ENCODE measurements around the gene ZNF362. TPM values are rescaled to one million over a fixed set of nuclear protein-coding genes. Genes with fewer than 3 reads are reported as not detected.
A peak's percentile ranks its signal among the peaks of the same experiment; 100 is the strongest.

Gene ZNF362
- total RNA-seq, 1 experiment from 2014 or later = 11.1 TPM

DNA sequence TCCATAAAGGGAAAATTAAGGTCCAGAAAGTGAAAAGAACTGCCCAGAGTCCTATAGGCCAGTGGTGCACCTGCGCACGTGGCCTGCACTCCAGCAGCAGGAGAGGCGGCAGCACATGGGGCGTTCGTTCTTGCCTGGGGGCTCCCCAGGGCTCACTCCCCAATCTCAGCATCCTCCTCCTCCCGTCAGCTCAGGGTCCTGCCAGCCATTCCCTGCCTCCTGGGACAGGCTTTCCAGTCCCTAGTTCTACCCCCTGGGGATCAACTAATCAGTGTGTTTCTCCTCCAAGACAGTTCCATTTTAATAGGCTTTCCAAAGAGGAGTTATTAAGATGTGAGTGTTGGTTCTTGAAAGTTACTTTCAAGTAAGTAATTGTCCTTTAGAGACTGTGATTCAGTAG is 65.8 kb downstream of the ZNF362 start:
- RAD21 ChIA-PET (ENCODE audit: low non-redundant PET in 1 of 2, low total read pairs in 2 of 2, uncharacterized antibody in 2 of 2, unreplicated experiment in 2 of 2) = no interaction called here
- Histone ChIP-seq H3K4me1 (ENCODE audit: control insufficient read depth in 1 of 2, insufficient read depth in 2 of 2, low read length in 2 of 2) (no peaks in the 10 kb centered on the region), H3K9me2 (ENCODE audit: insufficient read depth) (no peaks in the 10 kb centered on the region), H3K4me2 (ENCODE audit: low read length) (no peak overlapping the region), H3K9me3 (ENCODE audit: control insufficient read depth in 1 of 2, insufficient read depth in 1 of 2, low read depth in 1 of 2, low read length in 2 of 2) (no peaks in the 10 kb centered on the region), H3K27me3 (ENCODE audit: insufficient read depth, low read length) (no peaks in the 10 kb centered on the region), H2AFZ (ENCODE audit: low read depth, low read length, poor library complexity, severe bottlenecking) (no peak overlapping the region), H3K36me3 (ENCODE audit: control insufficient read depth in 1 of 2, insufficient read depth in 2 of 2, low read length in 2 of 2) (peaks cover 38 to 42% of the 10 kb centered on the region in 2 experiments), H3K9ac (ENCODE audit: low read length) (no peak overlapping the region), H4K20me1 (ENCODE audit: insufficient read depth) (no peaks in the 10 kb centered on the region), H3K4me3 (replicated peaks in 1 of 2; ENCODE audit: low read depth in 1 of 2, low read length in 2 of 2) (no peak overlapping the region), H3K79me2 (ENCODE audit: insufficient read depth, low read length) (no peaks in the 10 kb centered on the region), H3K27ac (ENCODE audit: low read depth, low read length) (no peak overlapping the region)
- no peak for ATAC-seq
- TF ChIP-seq ELF1 (IDR thresholded peaks at IDR 0.05; ENCODE audit: borderline replicate concordance, low read depth) (no peak), JUND (IDR thresholded peaks at IDR 0.05) (peak; percentile 15; the same call in 1 of the 2 replicates), EZH2phosphoT487 (IDR thresholded peaks at IDR 0.05; ENCODE audit: borderline replicate concordance) (no peak), SIN3A (IDR thresholded peaks at IDR 0.05; ENCODE audit: low read depth) (no peak), TCF7L2 (IDR thresholded peaks at IDR 0.05; ENCODE audit: borderline replicate concordance, extremely low read depth, insufficient read depth, insufficient read length) (no peak), ZNF274 (IDR thresholded peaks at IDR 0.05; ENCODE audit: low read depth, low read length) (no peak), EGR1 (IDR thresholded peaks at IDR 0.05; ENCODE audit: low read depth) (no peak), FOSL1 (IDR thresholded peaks at IDR 0.05; ENCODE audit: low read depth) (no peak), POLR2AphosphoS5 (IDR thresholded peaks at IDR 0.05; ENCODE audit: low read depth, low read length) (peak; percentile 44)
- TF ChIP-seq, protein P1, sequence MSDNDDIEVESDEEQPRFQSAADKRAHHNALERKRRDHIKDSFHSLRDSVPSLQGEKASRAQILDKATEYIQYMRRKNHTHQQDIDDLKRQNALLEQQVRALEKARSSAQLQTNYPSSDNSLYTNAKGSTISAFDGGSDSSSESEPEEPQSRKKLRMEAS (IDR thresholded peaks at IDR 0.05) = no peak
- TF ChIP-seq, protein P2, sequence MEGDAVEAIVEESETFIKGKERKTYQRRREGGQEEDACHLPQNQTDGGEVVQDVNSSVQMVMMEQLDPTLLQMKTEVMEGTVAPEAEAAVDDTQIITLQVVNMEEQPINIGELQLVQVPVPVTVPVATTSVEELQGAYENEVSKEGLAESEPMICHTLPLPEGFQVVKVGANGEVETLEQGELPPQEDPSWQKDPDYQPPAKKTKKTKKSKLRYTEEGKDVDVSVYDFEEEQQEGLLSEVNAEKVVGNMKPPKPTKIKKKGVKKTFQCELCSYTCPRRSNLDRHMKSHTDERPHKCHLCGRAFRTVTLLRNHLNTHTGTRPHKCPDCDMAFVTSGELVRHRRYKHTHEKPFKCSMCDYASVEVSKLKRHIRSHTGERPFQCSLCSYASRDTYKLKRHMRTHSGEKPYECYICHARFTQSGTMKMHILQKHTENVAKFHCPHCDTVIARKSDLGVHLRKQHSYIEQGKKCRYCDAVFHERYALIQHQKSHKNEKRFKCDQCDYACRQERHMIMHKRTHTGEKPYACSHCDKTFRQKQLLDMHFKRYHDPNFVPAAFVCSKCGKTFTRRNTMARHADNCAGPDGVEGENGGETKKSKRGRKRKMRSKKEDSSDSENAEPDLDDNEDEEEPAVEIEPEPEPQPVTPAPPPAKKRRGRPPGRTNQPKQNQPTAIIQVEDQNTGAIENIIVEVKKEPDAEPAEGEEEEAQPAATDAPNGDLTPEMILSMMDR (IDR thresholded peaks at IDR 0.05 in 2 of 3, conservative IDR thresholded peaks at IDR 0.05 in 1 of 3; ENCODE audit: borderline replicate concordance in 1 of 3, insufficient read depth in 1 of 3, low read depth in 2 of 3, low read length in 2 of 3) = no peak
- TF ChIP-seq, protein P3, sequence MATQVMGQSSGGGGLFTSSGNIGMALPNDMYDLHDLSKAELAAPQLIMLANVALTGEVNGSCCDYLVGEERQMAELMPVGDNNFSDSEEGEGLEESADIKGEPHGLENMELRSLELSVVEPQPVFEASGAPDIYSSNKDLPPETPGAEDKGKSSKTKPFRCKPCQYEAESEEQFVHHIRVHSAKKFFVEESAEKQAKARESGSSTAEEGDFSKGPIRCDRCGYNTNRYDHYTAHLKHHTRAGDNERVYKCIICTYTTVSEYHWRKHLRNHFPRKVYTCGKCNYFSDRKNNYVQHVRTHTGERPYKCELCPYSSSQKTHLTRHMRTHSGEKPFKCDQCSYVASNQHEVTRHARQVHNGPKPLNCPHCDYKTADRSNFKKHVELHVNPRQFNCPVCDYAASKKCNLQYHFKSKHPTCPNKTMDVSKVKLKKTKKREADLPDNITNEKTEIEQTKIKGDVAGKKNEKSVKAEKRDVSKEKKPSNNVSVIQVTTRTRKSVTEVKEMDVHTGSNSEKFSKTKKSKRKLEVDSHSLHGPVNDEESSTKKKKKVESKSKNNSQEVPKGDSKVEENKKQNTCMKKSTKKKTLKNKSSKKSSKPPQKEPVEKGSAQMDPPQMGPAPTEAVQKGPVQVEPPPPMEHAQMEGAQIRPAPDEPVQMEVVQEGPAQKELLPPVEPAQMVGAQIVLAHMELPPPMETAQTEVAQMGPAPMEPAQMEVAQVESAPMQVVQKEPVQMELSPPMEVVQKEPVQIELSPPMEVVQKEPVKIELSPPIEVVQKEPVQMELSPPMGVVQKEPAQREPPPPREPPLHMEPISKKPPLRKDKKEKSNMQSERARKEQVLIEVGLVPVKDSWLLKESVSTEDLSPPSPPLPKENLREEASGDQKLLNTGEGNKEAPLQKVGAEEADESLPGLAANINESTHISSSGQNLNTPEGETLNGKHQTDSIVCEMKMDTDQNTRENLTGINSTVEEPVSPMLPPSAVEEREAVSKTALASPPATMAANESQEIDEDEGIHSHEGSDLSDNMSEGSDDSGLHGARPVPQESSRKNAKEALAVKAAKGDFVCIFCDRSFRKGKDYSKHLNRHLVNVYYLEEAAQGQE (IDR thresholded peaks at IDR 0.05; ENCODE audit: low read depth) = no peak
- intact Hi-C loops (cut with micrococcal nuclease) = no loop called here
- CTCF ChIA-PET = no interaction called here
- DNase-seq (ENCODE audit: low read depth, low spot score) = no peak
- POLR2A ChIA-PET = no interaction called here
- BruUV-seq (replicated peaks) = no TSS peak

Data from HCT116 (cell line).